HCT116 (cell line): ENCODE results near the gene ZNF32. TPM values are rescaled to one million over a fixed set of nuclear protein-coding genes. Genes with fewer than 3 reads are reported as not detected.

Source experiments
- ATAC-seq: fragments of 200-7000 bp; cut with Tn5 transposase; 2 replicates; pipeline ENCODE4 v1.9.1; 2020; ENCODE audit warnings: mild to moderate bottlenecking, moderate library complexity
- BruUV-seq: library from RNA; stranded (reverse); fragments of 400-500 nt; replicated peaks from 2 replicates; lab custom pipeline; 2021; lab: Mats Ljungman, UMichigan
- CTCF ChIA-PET: fragments of 300-600 bp; sonication (Branson Sonifier 250); formaldehyde crosslinking; loops from one replicate; lab custom pipeline; 2021; ENCODE audit warnings: antibody characterized with exemption; lab: Charles Lee
- POLR2A ChIA-PET: fragments of 300-600, 350-600 bp; sonication (Branson Sonifier 250); formaldehyde crosslinking; loops from one replicate; lab custom pipeline; 2021; ENCODE audit warnings: antibody characterized with exemption; lab: Charles Lee
- RAD21 ChIA-PET, 2 experiments: fragments of 300-600 bp; sonication (Branson Sonifier 250); formaldehyde crosslinking; loops; one replicate each; lab custom pipeline; 2023; ENCODE audit warnings: low total read pairs in 2 of 2; ENCODE audit not compliant: uncharacterized antibody in 2 of 2, unreplicated experiment in 2 of 2, low non-redundant PET in 1 of 2; lab: Charles Lee
- DNase-seq: peaks from one replicate; pipeline ENCODE4 v3.0.0-alpha.2; 2010; ENCODE audit warnings: low read depth, low spot score
- H2AFZ ChIP-seq: fragments of 200-600 bp; shearing (Covaris generic), sonication (generic); 2 replicates; pipeline ENCODE4 v1.6.1; 2017; ENCODE audit warnings: low read depth, mixed run types, mixed read lengths, antibody characterized with exemption, low read length; ENCODE audit not compliant: poor library complexity, severe bottlenecking
- H3K27ac ChIP-seq: 2 replicates; pipeline ENCODE4 v1.5.1; 2012; ENCODE audit warnings: low read depth, low read length
- H3K27me3 ChIP-seq: fragments of 200-600 bp; sonication (generic); 2 replicates; pipeline ENCODE4 v1.6.1; 2016; ENCODE audit warnings: mixed run types, low read length, mixed read lengths; ENCODE audit not compliant: insufficient read depth
- H3K36me3 ChIP-seq, 2 experiments: fragments of 200-500 bp in 1 of 2; fragments of 200-600 bp in 1 of 2; sonication (Bioruptor generic) in 1 of 2; sonication (generic) in 1 of 2; 2 replicates each; pipeline versions ENCODE4 v1.5.1 to v1.6.1; 2014 to 2016; ENCODE audit warnings: low read length in 2 of 2, inconsistent platforms in 1 of 2, mixed read lengths in 1 of 2, mixed run types in 1 of 2; ENCODE audit not compliant: insufficient read depth in 2 of 2, control insufficient read depth in 1 of 2
- H3K4me1 ChIP-seq, 2 experiments: fragments of 200-600 bp in 1 of 2; sonication (generic) in 1 of 2; 2 replicates each; pipeline versions ENCODE4 v1.5.1 to v1.6.1; 2012 to 2017; ENCODE audit warnings: low read length in 2 of 2, inconsistent platforms in 1 of 2, mild to moderate bottlenecking in 1 of 2, mixed read lengths in 1 of 2, mixed run types in 1 of 2, moderate library complexity in 1 of 2; ENCODE audit not compliant: insufficient read depth in 2 of 2, control insufficient read depth in 1 of 2
- H3K4me2 ChIP-seq: fragments of 200-600 bp; sonication (generic); 2 replicates; pipeline ENCODE4 v1.6.1; 2017; ENCODE audit warnings: mixed run types, low read length, mixed read lengths
- H3K4me3 ChIP-seq, 2 experiments: fragments of 200-600 bp in 1 of 2; sonication (generic) in 1 of 2; replicated peaks in 1 of 2; 2 replicates each; pipeline ENCODE4 v1.5.1; 2011 to 2016; ENCODE audit warnings: low read length in 2 of 2, control low read depth in 1 of 2, low read depth in 1 of 2, mild to moderate bottlenecking in 1 of 2, mixed read lengths in 1 of 2, mixed run types in 1 of 2
- H3K79me2 ChIP-seq: fragments of 200-600 bp; sonication (generic); 2 replicates; pipeline ENCODE4 v1.6.1; 2017; ENCODE audit warnings: mild to moderate bottlenecking, mixed run types, low read length, moderate library complexity, mixed read lengths; ENCODE audit not compliant: insufficient read depth
- H3K9ac ChIP-seq: fragments of 200-600 bp; sonication (generic); 2 replicates; pipeline ENCODE4 v1.6.1; 2016; ENCODE audit warnings: low read length, mixed read lengths
- H3K9me2 ChIP-seq: fragments of 200-600 bp; sonication (generic), shearing (Covaris generic); 2 replicates; pipeline ENCODE4 v1.6.1; 2017; ENCODE audit warnings: mixed run types, mild to moderate bottlenecking, moderate library complexity; ENCODE audit not compliant: insufficient read depth
- H3K9me3 ChIP-seq, 2 experiments: fragments of 200-500 bp in 1 of 2; fragments of 200-600 bp in 1 of 2; sonication (Bioruptor generic) in 1 of 2; sonication (generic) in 1 of 2; 2 replicates each; pipeline ENCODE4 v1.6.1; 2014 to 2017; ENCODE audit warnings: low read length in 2 of 2, mixed read lengths in 2 of 2, inconsistent platforms in 1 of 2, low read depth in 1 of 2, mild to moderate bottlenecking in 1 of 2, mixed run types in 1 of 2, moderate library complexity in 1 of 2; ENCODE audit not compliant: control insufficient read depth in 1 of 2, insufficient read depth in 1 of 2
- H4K20me1 ChIP-seq: fragments of 200-600 bp; sonication (generic), shearing (Covaris generic); 2 replicates; pipeline ENCODE4 v1.6.1; 2017; ENCODE audit warnings: mixed run types, mild to moderate bottlenecking, moderate library complexity; ENCODE audit not compliant: insufficient read depth
- CBX3 ChIP-seq: IDR thresholded peaks from 2 replicates; pipeline ENCODE4 v1.6.1; 2012; ENCODE audit warnings: low read depth
- CEBPB ChIP-seq: IDR thresholded peaks from 2 replicates; pipeline ENCODE4 v1.6.1; 2012; ENCODE audit warnings: low read depth
- ELF1 ChIP-seq: IDR thresholded peaks from 2 replicates; pipeline ENCODE4 v1.6.1; 2012; ENCODE audit warnings: low read depth, borderline replicate concordance
- JUND ChIP-seq: IDR thresholded peaks from 2 replicates; pipeline ENCODE4 v1.6.1; 2012
- RAD21 ChIP-seq: IDR thresholded peaks from 2 replicates; pipeline ENCODE4 v1.6.1; 2012; ENCODE audit warnings: low read depth, mild to moderate bottlenecking
- SP1 ChIP-seq: IDR thresholded peaks from 2 replicates; pipeline ENCODE4 v1.6.1; 2012; ENCODE audit warnings: low read depth
- SRF ChIP-seq: IDR thresholded peaks from 2 replicates; pipeline ENCODE4 v1.6.1; 2012; ENCODE audit warnings: low read depth
- ZNF274 ChIP-seq: fragments of 200-500 bp; sonication (Bioruptor generic); IDR thresholded peaks from 2 replicates; pipeline ENCODE4 v1.6.1; 2014; ENCODE audit warnings: mild to moderate bottlenecking, low read depth, low read length, inconsistent platforms
- intact Hi-C: fragments of 100-400 bp; cut with micrococcal nuclease; formaldehyde crosslinking; loops from 2 replicates; pipeline ENCODE4 v1.10.0; 2022
- total RNA-seq: library from RNA; stranded (reverse); gene quantifications from one replicate; pipeline ENCODE4 v1.2.1, GENCODE V29; 2021; ENCODE audit not compliant: unreplicated experiment
- TF ChIP-seq, protein P1 (sequence below): IDR thresholded peaks from 2 replicates; pipeline ENCODE4 v1.6.1; 2012
- TF ChIP-seq, protein P2 (sequence below): IDR thresholded peaks from 2 replicates; pipeline ENCODE4 v1.6.1; 2012; ENCODE audit warnings: low read depth
- TF ChIP-seq, protein P3 (sequence below): IDR thresholded peaks from 2 replicates; pipeline ENCODE4 v1.6.1; 2011; ENCODE audit warnings: mild to moderate bottlenecking, low read length, moderate library complexity; ENCODE audit not compliant: insufficient replicate concordance; ENCODE audit errors: extremely low read depth
- TF ChIP-seq, protein P4 (sequence below), 3 experiments: fragments of 200-600 bp in 1 of 3; sonication (generic) in 1 of 3; IDR thresholded peaks in 2 of 3; conservative IDR thresholded peaks in 1 of 3; 2 replicates each; pipeline ENCODE4 v1.5.1; 2012 to 2017; ENCODE audit warnings: low read depth in 2 of 3, low read length in 2 of 3, antibody characterized with exemption in 1 of 3, borderline replicate concordance in 1 of 3, control low read depth in 1 of 3, mild to moderate bottlenecking in 1 of 3, mixed read lengths in 1 of 3, mixed run types in 1 of 3, moderate library complexity in 1 of 3; ENCODE audit not compliant: insufficient read depth in 1 of 3

Gene ZNF32
- total RNA-seq, 1 experiment from 2014 or later = 10.3 TPM

DNA sequence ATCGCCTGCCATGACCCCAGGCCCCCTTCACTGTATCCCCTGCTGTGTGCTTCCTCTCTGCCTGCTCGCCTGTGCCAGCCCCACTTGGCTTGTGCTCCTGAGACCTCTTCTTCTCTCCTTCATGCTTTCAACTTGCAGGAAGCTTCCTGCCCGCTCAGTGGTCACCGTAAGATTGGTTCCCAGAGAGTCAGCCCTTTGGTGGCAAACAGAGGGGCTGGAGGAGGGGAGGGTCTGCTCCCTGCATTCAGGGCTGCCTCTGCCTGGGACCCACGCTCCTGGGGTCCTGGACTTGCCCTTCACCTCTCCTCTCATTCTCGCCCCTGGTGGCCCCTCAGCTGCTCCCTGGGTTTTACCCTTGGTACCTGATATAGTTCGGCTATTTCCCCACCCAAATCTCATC, 45.8 kb upstream of the ZNF32 start (continued):
- TF ChIP-seq, protein P1, sequence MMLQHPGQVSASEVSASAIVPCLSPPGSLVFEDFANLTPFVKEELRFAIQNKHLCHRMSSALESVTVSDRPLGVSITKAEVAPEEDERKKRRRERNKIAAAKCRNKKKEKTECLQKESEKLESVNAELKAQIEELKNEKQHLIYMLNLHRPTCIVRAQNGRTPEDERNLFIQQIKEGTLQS = no peak
- no peak for TF ChIP-seq SRF
- TF ChIP-seq, protein P2, sequence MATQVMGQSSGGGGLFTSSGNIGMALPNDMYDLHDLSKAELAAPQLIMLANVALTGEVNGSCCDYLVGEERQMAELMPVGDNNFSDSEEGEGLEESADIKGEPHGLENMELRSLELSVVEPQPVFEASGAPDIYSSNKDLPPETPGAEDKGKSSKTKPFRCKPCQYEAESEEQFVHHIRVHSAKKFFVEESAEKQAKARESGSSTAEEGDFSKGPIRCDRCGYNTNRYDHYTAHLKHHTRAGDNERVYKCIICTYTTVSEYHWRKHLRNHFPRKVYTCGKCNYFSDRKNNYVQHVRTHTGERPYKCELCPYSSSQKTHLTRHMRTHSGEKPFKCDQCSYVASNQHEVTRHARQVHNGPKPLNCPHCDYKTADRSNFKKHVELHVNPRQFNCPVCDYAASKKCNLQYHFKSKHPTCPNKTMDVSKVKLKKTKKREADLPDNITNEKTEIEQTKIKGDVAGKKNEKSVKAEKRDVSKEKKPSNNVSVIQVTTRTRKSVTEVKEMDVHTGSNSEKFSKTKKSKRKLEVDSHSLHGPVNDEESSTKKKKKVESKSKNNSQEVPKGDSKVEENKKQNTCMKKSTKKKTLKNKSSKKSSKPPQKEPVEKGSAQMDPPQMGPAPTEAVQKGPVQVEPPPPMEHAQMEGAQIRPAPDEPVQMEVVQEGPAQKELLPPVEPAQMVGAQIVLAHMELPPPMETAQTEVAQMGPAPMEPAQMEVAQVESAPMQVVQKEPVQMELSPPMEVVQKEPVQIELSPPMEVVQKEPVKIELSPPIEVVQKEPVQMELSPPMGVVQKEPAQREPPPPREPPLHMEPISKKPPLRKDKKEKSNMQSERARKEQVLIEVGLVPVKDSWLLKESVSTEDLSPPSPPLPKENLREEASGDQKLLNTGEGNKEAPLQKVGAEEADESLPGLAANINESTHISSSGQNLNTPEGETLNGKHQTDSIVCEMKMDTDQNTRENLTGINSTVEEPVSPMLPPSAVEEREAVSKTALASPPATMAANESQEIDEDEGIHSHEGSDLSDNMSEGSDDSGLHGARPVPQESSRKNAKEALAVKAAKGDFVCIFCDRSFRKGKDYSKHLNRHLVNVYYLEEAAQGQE = no peak
- TF ChIP-seq CEBPB = no peak
- TF ChIP-seq, protein P3, sequence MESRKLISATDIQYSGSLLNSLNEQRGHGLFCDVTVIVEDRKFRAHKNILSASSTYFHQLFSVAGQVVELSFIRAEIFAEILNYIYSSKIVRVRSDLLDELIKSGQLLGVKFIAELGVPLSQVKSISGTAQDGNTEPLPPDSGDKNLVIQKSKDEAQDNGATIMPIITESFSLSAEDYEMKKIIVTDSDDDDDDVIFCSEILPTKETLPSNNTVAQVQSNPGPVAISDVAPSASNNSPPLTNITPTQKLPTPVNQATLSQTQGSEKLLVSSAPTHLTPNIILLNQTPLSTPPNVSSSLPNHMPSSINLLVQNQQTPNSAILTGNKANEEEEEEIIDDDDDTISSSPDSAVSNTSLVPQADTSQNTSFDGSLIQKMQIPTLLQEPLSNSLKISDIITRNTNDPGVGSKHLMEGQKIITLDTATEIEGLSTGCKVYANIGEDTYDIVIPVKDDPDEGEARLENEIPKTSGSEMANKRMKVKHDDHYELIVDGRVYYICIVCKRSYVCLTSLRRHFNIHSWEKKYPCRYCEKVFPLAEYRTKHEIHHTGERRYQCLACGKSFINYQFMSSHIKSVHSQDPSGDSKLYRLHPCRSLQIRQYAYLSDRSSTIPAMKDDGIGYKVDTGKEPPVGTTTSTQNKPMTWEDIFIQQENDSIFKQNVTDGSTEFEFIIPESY = no peak
- no peak for TF ChIP-seq CBX3
- TF ChIP-seq, all 23 proteins: peak for 0

DNA sequence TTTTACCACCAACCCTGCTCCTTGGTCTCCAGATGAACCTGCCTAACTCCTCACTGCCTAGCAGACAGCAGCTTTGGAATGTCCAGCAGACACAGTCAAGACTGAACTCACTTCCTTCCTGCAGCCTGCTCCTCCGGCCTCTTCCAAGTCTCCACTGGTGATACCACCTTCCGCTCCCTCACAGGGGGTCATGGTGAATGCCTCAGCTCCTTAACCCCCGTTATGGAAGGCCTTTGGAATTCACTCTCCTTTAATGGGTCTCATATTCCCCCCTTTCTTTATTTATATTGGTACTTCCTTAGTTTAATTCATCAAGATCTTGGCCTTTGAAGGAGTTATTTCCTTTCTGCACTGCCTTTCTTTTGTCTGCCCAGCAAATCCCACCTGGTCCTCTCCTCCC, 44.9 kb upstream of the ZNF32 start:
- Histone ChIP-seq H4K20me1 (no peaks in the 10 kb centered on the region), H2AFZ (no peak overlapping the region), H3K4me2 (no peak overlapping the region), H3K4me1 (peaks cover 0 to 7% of the 10 kb centered on the region in 2 experiments; a peak in 1 of 4 replicates), H3K36me3 (no peaks in the 10 kb centered on the region), H3K4me3 (no peak overlapping the region), H3K79me2 (no peaks in the 10 kb centered on the region), H3K27me3 (peaks cover 29% of the 10 kb centered on the region; the same call in 1 of the 2 replicates), H3K9ac (no peak overlapping the region), H3K27ac (no peak overlapping the region), H3K9me2 (no peaks in the 10 kb centered on the region), H3K9me3 (no peaks in the 10 kb centered on the region)
- CTCF ChIA-PET = no interaction called here
- no peak for DNase-seq
- intact Hi-C loops = loop anchor here (10.0 kb wide), 1 partner anchor 91 kb away; no protein-coding TSS in a partner anchor
- ATAC-seq = no peak
- BruUV-seq = no TSS peak
- TF ChIP-seq, protein P4, sequence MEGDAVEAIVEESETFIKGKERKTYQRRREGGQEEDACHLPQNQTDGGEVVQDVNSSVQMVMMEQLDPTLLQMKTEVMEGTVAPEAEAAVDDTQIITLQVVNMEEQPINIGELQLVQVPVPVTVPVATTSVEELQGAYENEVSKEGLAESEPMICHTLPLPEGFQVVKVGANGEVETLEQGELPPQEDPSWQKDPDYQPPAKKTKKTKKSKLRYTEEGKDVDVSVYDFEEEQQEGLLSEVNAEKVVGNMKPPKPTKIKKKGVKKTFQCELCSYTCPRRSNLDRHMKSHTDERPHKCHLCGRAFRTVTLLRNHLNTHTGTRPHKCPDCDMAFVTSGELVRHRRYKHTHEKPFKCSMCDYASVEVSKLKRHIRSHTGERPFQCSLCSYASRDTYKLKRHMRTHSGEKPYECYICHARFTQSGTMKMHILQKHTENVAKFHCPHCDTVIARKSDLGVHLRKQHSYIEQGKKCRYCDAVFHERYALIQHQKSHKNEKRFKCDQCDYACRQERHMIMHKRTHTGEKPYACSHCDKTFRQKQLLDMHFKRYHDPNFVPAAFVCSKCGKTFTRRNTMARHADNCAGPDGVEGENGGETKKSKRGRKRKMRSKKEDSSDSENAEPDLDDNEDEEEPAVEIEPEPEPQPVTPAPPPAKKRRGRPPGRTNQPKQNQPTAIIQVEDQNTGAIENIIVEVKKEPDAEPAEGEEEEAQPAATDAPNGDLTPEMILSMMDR (IDR thresholded peaks at IDR 0.05 in 2 of 3, conservative IDR thresholded peaks at IDR 0.05 in 1 of 3; ENCODE audit: borderline replicate concordance in 1 of 3, insufficient read depth in 1 of 3, low read depth in 2 of 3, low read length in 2 of 3) = no peak
- TF ChIP-seq ELF1 (no peak), RAD21 (no peak), SP1 (no peak), CEBPB (no peak), SRF (no peak), JUND (no peak), ZNF274 (no peak)
- RAD21 ChIA-PET = no interaction called here
- POLR2A ChIA-PET = no interaction called here
